T47D (cell line): ENCODE measurements around the gene GAL3ST1.
"Not testable (repeated sequence)": the region's sequence is repeated elsewhere in the genome, so short reads cannot be mapped to it uniquely, and the experiment has no call there.

ENCODE experiments used
- DNase-seq, 2 experiments: peaks; one replicate each; pipeline versions ENCODE4 v3.0.0 to v3.0.0-alpha.2; 2011 to 2012; ENCODE audit warnings: low read depth in 1 of 2, low spot score in 1 of 2
- JUND ChIP-seq: IDR thresholded peaks from 2 replicates; pipeline ENCODE4 v1.6.1; 2012; ENCODE audit warnings: low read depth
- in situ Hi-C: cut with HindIII; loops from 2 replicates; pipeline ENCODE4 v1.10.0; 2016; ENCODE audit warnings: low sequenced_read_pairs, low pct_unique_long_range_greater_than_20kb

Gene GAL3ST1

GRCh38 chr22:30586414-30586813 is 11.9 kb upstream of the GAL3ST1 start:
- no peak for DNase-seq
- in situ Hi-C loops: no loop called here
- no peak for TF ChIP-seq JUND

GRCh38 chr22:30584441-30584840 is 10.0 kb upstream of the GAL3ST1 start:
- DNase-seq: no peak
- in situ Hi-C loops: no loop called here
- TF ChIP-seq JUND: no peak

GRCh38 chr22:30582788-30583545 is 8.5 kb upstream of the GAL3ST1 start:
- TF ChIP-seq JUND: no peak
- in situ Hi-C loops: no loop called here
- no peak for DNase-seq

DNA sequence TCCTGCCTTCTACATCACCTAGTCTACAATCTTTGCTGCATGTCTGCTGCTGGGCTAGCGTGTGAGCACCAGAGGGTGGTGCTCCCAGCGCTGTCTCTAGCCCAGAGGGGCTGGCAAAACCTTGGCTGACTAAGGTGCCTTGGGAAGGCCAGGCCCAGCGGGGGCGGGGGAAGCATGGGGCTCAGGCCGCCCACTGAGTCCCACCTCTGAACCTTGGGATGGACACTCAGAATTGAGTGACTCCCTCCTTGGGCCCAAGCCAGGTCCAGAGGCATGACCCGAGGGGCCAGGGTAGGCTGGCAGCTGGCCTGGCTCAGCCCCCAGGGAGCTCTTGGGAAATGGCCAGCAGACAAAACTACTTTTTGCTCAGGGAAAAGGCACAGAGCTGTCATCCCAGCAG is 7.6 kb upstream of the GAL3ST1 start:
- DNase-seq: no peak
- TF ChIP-seq JUND: no peak
- in situ Hi-C loops: no loop called here

GRCh38 chr22:30580896-30581295 is 6.4 kb upstream of the GAL3ST1 start:
- no peak for DNase-seq
- in situ Hi-C loops: no loop called here
- no peak for TF ChIP-seq JUND

DNA sequence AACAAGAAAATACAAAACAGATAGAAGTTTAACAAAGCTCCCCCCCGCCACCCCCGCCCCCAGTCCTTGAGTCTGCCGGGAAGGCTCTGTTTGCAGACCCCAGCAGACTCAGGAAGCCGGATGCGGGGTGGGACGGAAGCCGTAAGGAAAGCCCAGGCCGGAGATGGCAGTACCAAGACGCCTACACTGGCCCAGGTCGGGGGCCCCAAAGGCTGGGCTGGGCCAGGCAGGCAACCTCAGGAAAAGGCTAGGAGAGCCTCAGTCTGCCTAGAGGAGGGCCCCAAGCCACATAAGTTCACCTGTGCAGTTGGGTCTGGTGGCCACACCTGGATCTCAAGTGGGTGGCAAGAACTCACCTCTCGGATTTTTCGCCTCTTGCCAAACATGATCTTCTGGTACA is 4.0 kb upstream of the GAL3ST1 start:
- in situ Hi-C loops: no loop called here
- DNase-seq: no peak
- TF ChIP-seq JUND: no peak

DNA sequence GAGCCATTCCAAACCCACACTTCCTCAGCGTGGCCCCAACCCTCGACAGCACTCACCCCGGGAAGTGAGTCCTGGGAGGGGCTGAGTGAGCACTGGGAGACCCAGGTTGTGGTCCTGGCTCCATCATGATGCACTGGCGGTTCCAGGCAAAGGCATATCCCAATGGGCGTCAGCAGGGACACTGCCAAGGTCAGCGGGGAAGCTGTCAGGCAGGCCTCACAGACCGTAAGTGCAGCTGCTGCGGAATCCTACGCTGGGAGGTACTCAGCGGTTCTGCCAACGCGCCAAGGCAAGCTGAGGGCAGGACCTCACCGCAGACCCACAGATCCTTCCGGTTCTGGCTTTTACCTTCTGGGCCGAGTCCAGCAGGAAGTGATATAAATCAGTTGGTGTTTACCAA is 1.4 kb upstream of the GAL3ST1 start:
- in situ Hi-C loops: no loop called here
- TF ChIP-seq JUND: no peak

GRCh38 chr22:30574997-30575671 is 669 bp upstream of the GAL3ST1 start:
- TF ChIP-seq JUND: no peak
- DNase-seq: no peak
- in situ Hi-C loops: no loop called here

More for the DNA sequence above, 1.4 kb upstream of the GAL3ST1 start:
- DNase-seq: no peak

GRCh38 chr22:30573594-30574094 is 821 bp downstream of the GAL3ST1 start:
- in situ Hi-C loops: no loop called here
- DNase-seq: no peak
- TF ChIP-seq JUND: no peak

DNA sequence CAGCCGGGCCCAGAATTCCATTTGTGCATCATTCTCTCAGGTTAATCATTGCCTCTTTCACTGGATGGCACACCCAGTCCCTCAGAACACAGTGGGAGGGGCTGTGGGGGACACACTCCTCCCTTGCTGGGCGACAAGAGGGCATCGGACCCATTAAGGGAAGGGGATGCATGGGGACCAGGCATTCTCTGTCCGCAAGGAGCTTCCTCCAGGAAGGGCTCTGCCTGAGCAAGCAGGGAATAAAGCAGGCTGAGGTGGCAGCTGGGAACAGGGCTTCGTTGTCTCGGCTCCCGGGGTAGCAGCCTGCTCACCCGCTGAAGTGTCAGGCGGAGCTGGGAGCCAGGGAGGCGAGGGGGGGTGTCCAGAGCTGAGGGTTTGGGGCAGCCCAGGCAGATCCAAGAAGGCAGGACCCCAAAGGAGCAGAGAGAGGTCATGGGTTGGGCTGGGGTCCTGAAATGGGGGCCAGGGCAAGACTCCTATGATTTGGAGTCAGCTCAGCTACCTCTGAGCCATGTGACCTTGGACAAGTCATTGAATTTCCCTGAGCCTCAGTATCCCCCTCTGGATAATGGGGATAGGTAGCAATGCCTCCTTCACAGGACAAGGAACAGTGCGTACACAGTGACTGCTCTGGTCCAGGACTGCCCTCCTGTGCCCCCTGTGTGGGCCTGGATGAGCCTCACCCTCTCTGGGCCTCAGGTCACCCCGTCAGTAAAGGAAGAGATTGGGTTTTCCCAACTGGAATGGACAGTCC is 1.4 kb downstream of the GAL3ST1 start:
- no peak for TF ChIP-seq JUND
- in situ Hi-C loops: no loop called here
- no peak for DNase-seq

DNA sequence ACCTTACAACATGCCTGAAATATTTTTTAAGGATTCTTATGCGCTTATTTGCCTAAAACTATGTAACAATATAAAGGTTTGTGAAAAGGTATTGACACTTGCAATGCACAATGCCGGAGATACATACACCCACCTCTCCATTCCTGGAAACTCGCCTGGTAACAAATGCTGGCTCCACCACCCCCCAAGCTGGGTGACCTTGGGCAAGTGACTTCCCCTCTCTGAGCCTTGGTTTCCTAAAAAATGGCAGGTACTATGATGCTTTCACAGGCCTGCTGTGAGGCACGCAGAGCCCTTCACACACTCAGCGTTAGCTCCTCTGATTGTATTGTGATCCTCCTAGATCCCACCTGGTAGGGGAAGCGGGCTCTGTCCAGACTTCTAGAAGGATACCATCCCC is 2.3 kb downstream of the GAL3ST1 start:
- no peak for DNase-seq
- no peak for TF ChIP-seq JUND
- in situ Hi-C loops: no loop called here

DNA sequence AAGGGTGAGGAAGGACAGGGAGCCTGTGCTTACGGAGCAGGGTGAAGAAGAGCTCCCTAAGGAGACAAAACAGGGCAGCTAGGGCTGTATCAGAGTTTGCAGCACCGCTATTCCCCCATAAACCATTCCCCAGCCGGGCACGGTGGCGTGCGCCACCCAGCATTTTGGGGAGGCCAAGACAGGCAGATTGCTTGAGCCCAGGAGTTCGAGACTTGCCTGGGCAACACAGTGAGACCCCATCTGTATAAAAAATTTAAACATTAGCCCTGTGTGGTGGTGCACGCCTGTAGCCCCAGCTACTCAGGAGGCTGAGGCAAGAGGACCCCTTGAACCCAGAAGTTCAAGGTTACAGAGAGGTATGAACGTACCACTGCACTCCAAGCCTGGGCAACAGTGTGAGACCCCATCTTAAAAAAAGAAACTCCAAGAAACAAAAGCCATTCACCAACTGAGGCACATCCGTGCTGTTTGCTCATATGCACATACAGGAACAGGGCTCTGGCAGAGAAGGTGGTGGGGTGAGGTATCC is 4.7 kb downstream of the GAL3ST1 start:
- TF ChIP-seq JUND: no peak
- no peak for DNase-seq
- in situ Hi-C loops: no loop called here

- DNase-seq: no peak
- in situ Hi-C loops: no loop called here
- no peak for TF ChIP-seq JUND
Measured at GRCh38 chr22:30568137-30568805, 6.2 kb downstream of the GAL3ST1 start.

DNA sequence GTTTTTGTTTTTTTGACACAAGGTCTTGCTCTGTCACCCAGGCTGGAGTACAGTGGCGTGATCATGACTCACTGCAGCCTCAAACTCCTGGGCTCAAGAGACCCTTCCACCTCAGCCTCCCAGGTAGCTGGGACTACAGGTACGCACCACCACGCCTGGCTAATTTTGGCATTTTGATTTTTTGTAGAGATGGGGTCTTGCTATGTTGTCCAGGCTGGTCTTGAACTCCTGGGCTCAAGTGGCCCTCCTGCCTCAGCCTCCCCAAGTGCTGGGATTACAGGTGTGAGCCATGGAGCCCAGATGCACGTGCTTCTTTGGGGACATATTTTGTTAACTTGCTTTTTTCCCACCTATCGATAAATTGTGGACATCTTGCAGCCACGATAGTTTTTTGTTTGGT is 7.2 kb downstream of the GAL3ST1 start:
- in situ Hi-C loops, DNase-seq: not testable (repeated sequence)
